WERI-Rb-1 (cell line): ENCODE data around the gene DENND6A.

Experiments used
- DNase-seq: peaks from one replicate; pipeline ENCODE4 v3.0.0-alpha.2; 2020
- H3K27ac ChIP-seq: fragments of 250-450 bp; sonication (Bioruptor Pico); 2 replicates; pipeline ENCODE4 v1.5.1; 2020; ENCODE audit warnings: mild to moderate bottlenecking, moderate library complexity
- H3K27me3 ChIP-seq: fragments of 250-450 bp; sonication (Bioruptor Pico); 2 replicates; pipeline ENCODE4 v1.5.1; 2021; ENCODE audit warnings: mild to moderate bottlenecking, low read depth, moderate library complexity; ENCODE audit not compliant: insufficient read depth, severe bottlenecking
- H3K36me3 ChIP-seq: fragments of 250-450 bp; sonication (Bioruptor Pico); 2 replicates; pipeline ENCODE4 v1.5.1; 2020; ENCODE audit warnings: mild to moderate bottlenecking, moderate library complexity
- H3K4me3 ChIP-seq: 2 replicates; pipeline ENCODE4 v1.5.1; 2011; ENCODE audit warnings: low read depth, mild to moderate bottlenecking, control low read depth, low read length
- H3K9me3 ChIP-seq: fragments of 250-450 bp; sonication (Bioruptor Pico); 2 replicates; pipeline ENCODE4 v1.5.1; 2021; ENCODE audit warnings: mild to moderate bottlenecking, moderate library complexity; ENCODE audit not compliant: severe bottlenecking
- CTCF ChIP-seq: IDR thresholded peaks from 2 replicates; pipeline ENCODE4 v1.5.1; 2011; ENCODE audit warnings: low read depth, mild to moderate bottlenecking, control low read depth, inconsistent platforms, low read length

Gene DENND6A

GRCh38 chr3:57733790-57734189, 40.9 kb upstream of the DENND6A start:
- H3K27ac ChIP-seq: no peak overlapping the region
- no peaks in the 10 kb centered on the region for H3K9me3 ChIP-seq
- no peaks in the 10 kb centered on the region for H3K27me3 ChIP-seq
- H3K36me3 ChIP-seq: no peaks in the 10 kb centered on the region
- TF ChIP-seq CTCF: no peak
- DNase-seq: no peak
- no peak overlapping the region for H3K4me3 ChIP-seq

DNA sequence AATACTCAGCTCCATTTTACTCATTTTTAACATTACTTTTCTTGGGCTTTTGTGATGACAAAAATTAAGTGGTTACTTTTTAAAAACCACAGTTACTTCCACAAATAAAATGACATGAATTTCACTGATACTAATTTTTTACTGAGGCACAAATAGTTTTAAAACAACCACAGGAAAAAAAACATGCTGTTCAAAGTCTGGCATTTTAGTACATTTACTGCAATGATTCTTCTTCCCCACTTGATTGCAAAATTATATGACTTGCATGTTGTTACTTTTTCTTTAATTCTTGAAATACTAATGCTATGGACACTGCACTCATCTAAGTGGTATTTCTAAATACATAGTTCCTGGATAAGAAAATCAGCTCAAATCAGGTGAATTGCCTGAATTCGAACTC, 38.4 kb upstream of the DENND6A start:
- TF ChIP-seq CTCF: no peak
- H3K27ac ChIP-seq: no peak overlapping the region
- DNase-seq: no peak
- no peaks in the 10 kb centered on the region for H3K9me3 ChIP-seq
- H3K27me3 ChIP-seq: no peaks in the 10 kb centered on the region
- no peak overlapping the region for H3K4me3 ChIP-seq
- H3K36me3 ChIP-seq: no peaks in the 10 kb centered on the region

GRCh38 chr3:57730682-57731081, 37.8 kb upstream of the DENND6A start:
- Histone ChIP-seq H3K27me3 (no peaks in the 10 kb centered on the region), H3K36me3 (no peaks in the 10 kb centered on the region), H3K27ac (no peak overlapping the region), H3K9me3 (no peaks in the 10 kb centered on the region), H3K4me3 (no peak overlapping the region)
- no peak for TF ChIP-seq CTCF
- DNase-seq: no peak

DNA sequence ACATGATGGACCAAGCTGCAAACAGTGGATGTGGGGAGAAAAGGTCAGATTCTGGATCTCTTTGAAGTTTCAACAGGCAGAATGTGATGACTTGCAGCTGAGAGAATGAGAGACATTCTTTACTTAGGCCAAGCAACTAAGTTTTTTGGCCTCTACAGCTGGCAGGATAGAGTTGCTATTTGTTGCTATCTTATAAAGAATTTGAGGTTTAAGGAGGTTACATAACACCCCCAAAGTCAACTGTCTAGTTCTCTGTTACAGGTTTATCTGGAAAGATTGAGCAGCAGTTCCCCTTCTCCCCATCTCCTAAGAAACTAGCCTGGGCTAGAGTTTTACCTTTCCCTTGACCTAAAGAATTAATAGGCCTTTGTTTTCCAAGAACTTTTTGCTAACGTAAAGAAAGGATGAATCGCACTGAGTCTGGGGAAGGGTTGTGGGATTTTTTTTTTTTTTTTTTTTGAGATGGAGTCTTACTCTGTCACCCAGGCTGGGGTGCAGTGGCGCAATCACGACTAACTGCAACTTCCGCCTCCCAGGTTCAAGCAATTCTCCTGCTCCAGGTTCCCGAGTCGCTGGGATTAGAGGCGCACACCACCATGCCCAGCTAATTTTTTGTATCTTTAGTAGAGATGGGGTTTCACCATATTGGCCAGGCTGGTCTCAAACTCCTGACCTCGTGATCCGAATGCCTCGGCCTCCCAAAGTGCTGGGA, 36.6 kb upstream of the DENND6A start:
- no peaks in the 10 kb centered on the region for H3K27me3 ChIP-seq
- TF ChIP-seq CTCF: no peak
- no peak for DNase-seq
- H3K27ac ChIP-seq: no peak overlapping the region
- no peaks in the 10 kb centered on the region for H3K9me3 ChIP-seq
- H3K4me3 ChIP-seq: no peak overlapping the region
- H3K36me3 ChIP-seq: no peaks in the 10 kb centered on the region

- no peak for DNase-seq
- Histone ChIP-seq H3K4me3 (no peak overlapping the region), H3K27me3 (no peaks in the 10 kb centered on the region), H3K36me3 (no peaks in the 10 kb centered on the region), H3K9me3 (no peaks in the 10 kb centered on the region), H3K27ac (no peak overlapping the region)
- no peak for TF ChIP-seq CTCF
Observed at GRCh38 chr3:57727106-57727505, 34.2 kb upstream of the DENND6A start.

GRCh38 chr3:57726397-57726796, 33.5 kb upstream of the DENND6A start:
- Histone ChIP-seq H3K4me3 (no peak overlapping the region), H3K9me3 (no peaks in the 10 kb centered on the region), H3K27ac (no peak overlapping the region), H3K27me3 (no peaks in the 10 kb centered on the region), H3K36me3 (no peaks in the 10 kb centered on the region)
- DNase-seq: no peak
- no peak for TF ChIP-seq CTCF
